Left ventricle myocardium inferior (tissue), 1 donor: ENCODE data around the gene CENPM. TPM values are rescaled to one million over a fixed set of nuclear protein-coding genes. Genes with fewer than 3 reads are reported as not detected.

Experiments
- DNase-seq: peaks from one replicate; pipeline ENCODE4 v3.0.0-alpha.2; 2020
- H3K27ac ChIP-seq: fragments of 200-600 bp; replicated peaks from 2 replicates; pipeline ENCODE4 v1.8.0; 2021
- H3K27me3 ChIP-seq: fragments of 200-600 bp; 2 replicates; pipeline ENCODE4 v1.8.0; 2021; ENCODE audit warnings: low read depth
- H3K36me3 ChIP-seq: fragments of 200-600 bp; 2 replicates; pipeline ENCODE4 v1.8.0; 2021
- H3K4me1 ChIP-seq: fragments of 200-600 bp; 2 replicates; pipeline ENCODE4 v1.8.0; 2021
- H3K4me3 ChIP-seq: fragments of 200-600 bp; 2 replicates; pipeline ENCODE4 v1.8.0; 2021; ENCODE audit warnings: mild to moderate bottlenecking, moderate library complexity
- H3K9me3 ChIP-seq: fragments of 200-600 bp; replicated peaks from 2 replicates; pipeline ENCODE4 v1.8.0; 2021
- CTCF ChIP-seq: fragments of 200-600 bp; IDR thresholded peaks from 2 replicates; pipeline ENCODE4 v1.8.0; 2021; ENCODE audit warnings: antibody characterized with exemption, mild to moderate bottlenecking, borderline replicate concordance
- intact Hi-C: fragments of 100-400 bp; cut with micrococcal nuclease; formaldehyde crosslinking; loops from one replicate; pipeline ENCODE4 v1.11.0; 2022
- total RNA-seq: library from RNA; stranded (reverse); fragmentation: NEBNext Ultra II Directional; extraction: Animal tissue kit (Norgen Biotek cat#: 25700); gene quantifications from one replicate; pipeline ENCODE4 v1.2.1, GENCODE V29; 2021
- donor health status: DM: no; HTN: yes; CAD: no; lungs with severe emphysema.

CENPM gene
- total RNA-seq, 1 donor from 2014 or later, result 0.47 TPM

- peak overlapping the region; percentile 35 for H3K27ac ChIP-seq
- peaks cover 25% of the 10 kb centered on the region for H3K4me1 ChIP-seq
- intact Hi-C loops, result loop anchor here (5.0 kb wide), 3 partner anchors 119 to 244 kb away; partner anchors contain the start of gene MEI1
- DNase-seq, result peak; percentile 85
- H3K27me3 ChIP-seq, result no peaks in the 10 kb centered on the region
- no peaks in the 10 kb centered on the region for H3K9me3 ChIP-seq
- H3K4me3 ChIP-seq, result no peak overlapping the region
- H3K36me3 ChIP-seq, result no peaks in the 10 kb centered on the region
- TF ChIP-seq CTCF, result peak; percentile 96
Observed at GRCh38 chr22:41940832-41941765, 5.9 kb downstream of the CENPM start.

GRCh38 chr22:41939981-41940831 is 6.7 kb downstream of the CENPM start:
- Histone ChIP-seq H3K4me3 (no peak overlapping the region), H3K36me3 (no peaks in the 10 kb centered on the region), H3K27me3 (no peaks in the 10 kb centered on the region), H3K27ac (peak overlapping the region; percentile 35), H3K4me1 (peaks cover 29% of the 10 kb centered on the region), H3K9me3 (no peaks in the 10 kb centered on the region)
- no peak for TF ChIP-seq CTCF
- DNase-seq, result no peak
- intact Hi-C loops, result loop anchor here (5.0 kb wide), 3 partner anchors 118 to 243 kb away; partner anchors contain the start of gene MEI1

- intact Hi-C loops, result no loop called here
- Histone ChIP-seq H3K27me3 (no peaks in the 10 kb centered on the region), H3K9me3 (no peaks in the 10 kb centered on the region), H3K4me1 (peaks cover 43% of the 10 kb centered on the region), H3K36me3 (no peaks in the 10 kb centered on the region), H3K27ac (no peak overlapping the region), H3K4me3 (no peak overlapping the region)
- no peak for DNase-seq
- no peak for TF ChIP-seq CTCF
Observed at GRCh38 chr22:41936894-41937169, 10.1 kb downstream of the CENPM start.

GRCh38 chr22:41935509-41935908 is 11.4 kb downstream of the CENPM start:
- Histone ChIP-seq H3K4me3 (no peak overlapping the region), H3K9me3 (no peaks in the 10 kb centered on the region), H3K36me3 (no peaks in the 10 kb centered on the region), H3K27me3 (no peaks in the 10 kb centered on the region), H3K4me1 (peaks cover 37% of the 10 kb centered on the region), H3K27ac (peak overlapping the region; percentile 88)
- intact Hi-C loops, result no loop called here
- no peak for TF ChIP-seq CTCF
- DNase-seq, result no peak

- peak overlapping the region; percentile 29 for H3K4me3 ChIP-seq
- no peak for TF ChIP-seq CTCF
- no peaks in the 10 kb centered on the region for H3K9me3 ChIP-seq
- no peaks in the 10 kb centered on the region for H3K27me3 ChIP-seq
- intact Hi-C loops, result no loop called here
- H3K4me1 ChIP-seq, result peaks cover 37% of the 10 kb centered on the region
- H3K27ac ChIP-seq, result peak overlapping the region; percentile 88
- peak; percentile 63 for DNase-seq
- no peaks in the 10 kb centered on the region for H3K36me3 ChIP-seq
Observed at GRCh38 chr22:41935015-41935351, 12.0 kb downstream of the CENPM start.
